ENCODE measurements around the gene THADA.

- TF ChIP-seq CTCF (IDR thresholded peaks at IDR 0.05; ENCODE audit: borderline replicate concordance, extremely low read depth, low read length, poor library complexity, severe bottlenecking) (no peak), EZH2 (IDR thresholded peaks at IDR 0.05; ENCODE audit: borderline replicate concordance, low read depth, low read length, severe bottlenecking) (no peak)
Measured at GRCh38 chr2:43302182-43302960, 293.5 kb downstream of the THADA start.
